SKM-1 treated with dmso at 0.1 percent for 144 hours (cell line): ENCODE measurements around the gene LTB.
A peak's percentile ranks its signal among the peaks of the same experiment; 100 is the strongest.

Experiments
- DNase-seq: peaks from one replicate; lab custom pipeline; 2025; ENCODE audit not compliant: unreplicated experiment; lab: John Stamatoyannopoulos, UW

LTB gene

DNA sequence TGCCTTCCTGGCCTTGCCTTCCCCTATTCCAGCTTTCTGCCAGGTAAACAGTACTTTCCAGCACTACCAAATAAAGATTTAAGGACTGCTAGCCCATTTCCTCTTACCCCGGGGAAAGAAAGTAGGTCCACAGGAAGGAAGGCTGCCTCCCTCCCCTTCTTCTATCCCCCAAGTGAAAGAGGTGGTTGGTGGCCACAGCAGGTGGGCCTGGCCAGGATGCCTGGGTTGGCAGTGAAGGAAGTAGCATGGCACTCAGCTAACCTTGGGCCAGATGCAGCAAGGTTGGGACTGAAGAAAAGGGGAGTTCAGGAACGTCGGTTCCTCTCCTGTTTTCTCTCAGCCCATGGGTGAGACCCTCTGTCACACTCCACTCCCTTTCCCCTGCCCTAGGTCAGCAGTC lies 25.9 kb downstream of the LTB start:
- no peak for DNase-seq

DNA sequence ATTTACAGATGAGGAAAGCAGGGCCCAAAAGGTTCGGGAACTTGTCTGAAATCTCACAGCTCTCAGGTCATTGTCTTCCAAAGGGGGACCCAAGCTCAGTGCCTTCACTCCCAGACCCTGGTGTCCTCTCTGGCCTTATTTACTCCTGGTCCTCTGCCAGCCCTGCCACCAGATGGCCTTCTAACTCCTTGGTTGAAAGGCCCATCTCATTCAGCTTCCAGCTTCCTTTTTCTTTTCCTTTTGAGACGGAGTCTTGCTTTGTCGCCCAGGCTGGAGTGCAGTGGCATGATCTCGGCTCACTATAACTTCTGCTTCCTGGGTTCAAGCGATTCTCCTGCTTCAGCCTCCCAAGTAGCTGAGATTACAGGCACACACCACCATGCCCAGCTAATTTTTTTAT lies 30.9 kb downstream of the LTB start:
- DNase-seq: peak; percentile 86

DNA sequence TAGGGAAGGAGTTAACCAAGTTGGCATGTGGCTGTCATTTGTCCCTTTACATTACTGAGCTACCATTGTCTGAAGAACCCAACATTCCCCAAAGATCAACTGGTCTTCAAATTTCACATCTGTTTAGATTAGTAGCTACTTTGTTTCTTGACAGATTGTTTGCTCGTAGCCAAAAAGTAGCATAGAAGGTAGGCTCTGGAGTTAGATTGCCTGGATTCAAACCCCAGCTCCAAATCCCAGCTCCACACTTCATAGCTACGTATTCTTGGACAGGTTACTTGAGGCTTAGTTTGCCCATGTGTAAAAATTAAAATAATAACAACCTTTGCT lies 33.7 kb downstream of the LTB start:
- no peak for DNase-seq

DNA sequence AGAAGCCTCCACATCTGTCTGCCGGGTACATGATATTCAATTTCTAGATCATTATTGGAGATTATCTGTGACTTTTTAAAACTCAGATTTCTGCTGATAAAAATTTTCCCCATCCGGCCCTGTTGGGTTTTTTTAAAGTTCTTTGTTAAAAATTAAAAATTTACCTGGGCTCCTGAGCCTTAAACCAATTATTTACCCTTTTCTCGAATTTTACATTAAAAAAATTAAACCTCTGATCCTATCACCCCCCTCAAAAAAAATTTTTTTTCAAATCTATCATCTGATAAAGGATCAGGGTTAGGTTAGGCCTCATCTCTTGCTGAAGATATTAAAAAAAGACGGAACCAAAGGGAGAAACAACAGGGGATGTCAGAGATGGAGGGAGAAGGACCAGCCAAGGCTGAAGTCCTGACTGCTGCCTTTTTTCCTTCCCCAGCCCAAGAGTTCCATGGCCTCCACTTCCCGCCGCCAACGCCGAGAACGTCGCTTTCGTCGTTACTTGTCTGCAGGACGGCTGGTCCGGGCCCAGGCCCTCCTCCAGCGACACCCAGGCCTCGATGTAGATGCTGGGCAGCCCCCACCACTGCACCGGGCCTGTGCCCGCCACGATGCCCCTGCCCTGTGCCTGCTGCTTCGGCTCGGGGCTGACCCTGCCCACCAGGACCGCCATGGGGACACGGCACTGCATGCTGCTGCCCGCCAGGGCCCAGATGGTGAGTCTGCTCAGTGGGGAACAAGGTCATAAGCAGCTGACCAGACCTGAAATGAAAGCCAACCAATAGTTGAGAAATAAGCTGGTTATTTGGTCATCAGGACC lies 34.3 kb downstream of the LTB start:
- DNase-seq: no peak

DNA sequence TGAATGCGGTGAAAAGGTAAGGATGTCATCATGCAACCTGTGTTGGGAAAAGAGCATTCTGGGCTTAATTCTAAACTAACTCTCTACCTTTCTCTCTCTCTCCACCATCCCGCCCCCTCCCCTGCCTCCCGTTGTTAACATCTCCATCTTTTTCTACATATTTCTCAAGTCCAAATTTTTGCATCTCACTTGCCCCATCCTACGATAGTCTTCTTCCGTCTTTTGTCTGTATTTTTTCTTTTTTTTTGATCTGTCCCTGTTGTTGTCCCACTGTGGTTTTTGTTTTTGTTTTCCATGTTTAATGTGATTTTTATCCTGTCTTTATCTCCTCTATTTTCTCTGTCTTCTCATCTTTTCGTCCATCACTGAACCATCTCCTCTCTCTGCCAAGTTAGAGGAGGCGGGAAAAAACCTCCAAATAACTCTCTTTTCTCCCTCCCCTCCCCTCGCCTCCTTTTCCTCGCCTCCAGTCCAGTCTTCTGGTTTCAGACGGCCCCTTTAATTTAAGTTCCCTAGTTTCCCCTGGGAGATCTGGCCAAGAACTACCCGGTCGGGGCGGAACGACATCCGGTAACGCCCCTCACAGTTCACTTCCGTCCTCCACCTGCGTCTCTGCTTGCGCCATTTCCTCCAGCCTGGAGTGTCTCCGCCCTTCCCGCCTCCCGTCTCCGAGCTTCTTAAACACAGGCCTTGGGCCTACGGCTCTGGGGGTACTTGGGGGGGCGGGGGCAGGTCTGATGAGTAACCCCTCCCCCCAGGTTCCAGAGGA lies 35.1 kb downstream of the LTB start, which contains the start of gene NFKBIL1:
NFKBIL1 (plus strand) TSS at position 651 of the 769 bp plus-strand sequence; CDS start at position 738, 87 bp downstream.
- peak; percentile 98 for DNase-seq

DNA sequence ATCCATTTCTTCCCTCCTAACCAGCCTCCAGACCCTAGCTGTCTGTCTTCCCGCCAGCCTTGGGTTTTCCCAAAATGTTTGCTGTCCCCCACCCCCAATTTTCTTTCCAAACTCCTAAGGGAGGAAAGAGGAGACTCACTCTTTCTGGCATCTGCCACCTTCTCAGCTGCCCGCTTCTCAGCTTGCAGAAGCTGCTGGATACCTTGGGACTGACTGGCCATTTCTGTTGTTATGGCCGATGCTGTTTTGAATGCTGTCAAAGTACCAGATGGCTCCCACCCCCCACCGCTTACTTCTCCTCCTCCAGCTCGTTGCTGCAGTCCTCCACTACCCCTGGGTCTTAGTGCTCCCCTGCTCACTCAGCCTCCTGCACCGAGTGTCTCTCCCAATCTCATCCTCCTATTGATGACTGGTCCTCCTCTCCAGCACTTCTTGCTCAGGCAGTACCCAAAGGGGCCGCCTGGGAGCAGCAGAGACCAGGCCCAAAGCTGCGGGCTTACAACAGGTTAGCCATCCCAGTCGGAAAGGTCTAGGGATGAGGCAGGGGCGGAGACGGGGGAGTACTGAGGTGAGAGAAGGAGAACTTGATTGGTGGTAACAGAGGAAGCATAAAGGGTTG lies 35.8 kb downstream of the LTB start, which contains the start of gene ATP6V1G2:
ATP6V1G2 (minus strand) TSS at position 270 of the 619 bp plus-strand sequence; CDS start at position 221, 49 bp downstream.
- DNase-seq: peak; percentile 77

DNA sequence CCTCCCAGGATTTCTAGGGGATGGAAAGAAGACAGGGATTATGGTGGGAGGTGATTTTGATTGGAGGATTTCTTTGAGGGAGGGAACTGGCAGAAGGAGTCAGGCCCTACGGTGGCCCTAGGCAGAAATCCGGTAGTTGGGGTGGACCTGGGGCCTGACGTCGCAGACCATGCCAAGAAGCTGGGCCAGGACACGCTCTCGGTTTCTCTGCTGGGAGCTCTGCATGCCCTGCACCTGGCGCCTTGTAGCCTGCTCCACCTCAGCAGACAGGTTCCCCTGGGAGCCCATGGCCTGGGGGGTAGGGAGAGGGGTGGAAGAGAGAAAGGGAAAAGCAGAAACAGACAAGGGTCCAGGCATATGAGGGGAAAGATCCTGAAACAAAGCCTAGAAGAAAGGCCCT lies 36.9 kb downstream of the LTB start:
- DNase-seq: no peak

DNA sequence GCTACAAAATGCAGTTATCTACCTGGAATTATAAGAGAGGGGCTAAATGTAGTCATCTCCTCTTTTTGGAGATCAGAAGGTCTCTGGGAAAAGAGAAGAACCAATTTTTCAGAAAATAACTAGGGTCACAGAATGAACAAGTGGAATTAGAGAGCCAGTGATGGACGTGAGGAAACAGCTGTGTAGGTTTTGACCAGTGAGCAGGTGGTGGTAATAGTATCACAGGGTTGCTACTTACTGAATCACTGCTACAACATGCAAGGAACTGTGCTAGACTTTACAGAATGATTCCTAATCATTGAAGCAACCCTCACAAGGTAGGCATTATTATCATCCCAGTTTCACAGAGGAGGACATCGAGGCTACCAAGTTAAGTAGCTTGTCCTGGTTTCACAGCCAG lies 37.5 kb downstream of the LTB start:
- no peak for DNase-seq

DNA sequence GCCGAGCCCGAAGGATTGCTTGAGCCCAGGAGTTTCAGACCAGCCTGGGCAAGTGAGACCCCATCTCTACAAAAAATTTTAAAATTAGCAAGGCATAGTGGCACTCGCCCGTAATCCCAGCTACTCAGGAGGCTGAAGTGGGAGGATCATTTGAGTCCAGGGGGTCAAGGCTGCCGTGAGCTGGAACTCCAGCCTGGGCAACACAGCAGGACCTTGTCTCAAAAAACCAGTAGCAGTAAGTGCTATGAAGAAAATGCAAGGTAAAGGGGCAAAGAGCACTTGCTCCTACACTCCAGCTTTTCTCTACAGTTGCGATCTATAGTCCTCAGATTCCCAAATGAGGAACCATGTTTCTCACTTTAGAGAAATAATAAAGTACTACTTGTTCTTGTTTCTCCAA lies 38.6 kb downstream of the LTB start:
- DNase-seq: no peak

DNA sequence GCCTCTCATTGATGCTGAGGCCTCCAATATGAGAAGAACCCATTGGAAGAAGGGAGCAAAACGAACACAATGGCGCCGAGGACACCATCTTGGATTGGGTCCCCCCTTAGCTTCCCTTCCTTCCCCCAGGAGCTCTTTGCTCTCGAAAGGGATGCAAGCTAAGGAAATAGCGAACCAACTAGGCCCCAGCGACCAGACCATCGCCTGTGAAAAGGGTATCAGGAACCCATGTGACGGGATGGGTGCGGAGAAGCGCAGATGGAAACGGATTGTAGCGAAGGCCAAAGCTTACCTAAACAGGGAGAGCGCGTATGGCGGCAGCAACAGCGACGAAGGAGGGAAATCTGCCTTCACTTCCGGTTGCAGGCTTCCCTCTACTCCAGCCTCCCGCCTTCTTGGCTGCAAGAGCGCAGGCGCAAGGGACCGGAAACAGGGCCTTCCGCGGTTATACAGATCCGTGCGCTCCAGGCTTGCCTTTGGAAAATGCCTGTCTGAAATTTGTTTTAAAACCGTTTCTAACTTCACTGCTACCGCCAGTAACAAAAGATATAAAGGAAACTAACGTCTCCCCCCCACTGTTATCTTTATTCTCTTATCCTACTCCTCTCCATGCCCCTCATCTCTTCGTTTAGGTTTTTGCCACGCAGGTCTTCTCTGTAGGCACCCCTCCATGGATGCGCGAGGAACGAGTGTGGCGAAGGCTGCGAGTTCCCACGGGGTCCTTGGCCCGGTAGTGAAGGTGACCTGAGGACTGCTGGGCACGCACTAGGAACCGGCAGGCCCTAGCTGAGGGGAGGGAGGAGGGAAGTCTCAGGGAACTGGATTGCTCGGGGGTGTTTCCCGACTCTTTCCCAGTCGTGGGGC lies 40.3 kb downstream of the LTB start, which contains the start of gene DDX39B:
DDX39B (minus strand) TSS at position 346 of the 864 bp plus-strand sequence. CDS start 1,471 bp downstream, outside the sequence.
- peak; percentile 94 for DNase-seq

DNA sequence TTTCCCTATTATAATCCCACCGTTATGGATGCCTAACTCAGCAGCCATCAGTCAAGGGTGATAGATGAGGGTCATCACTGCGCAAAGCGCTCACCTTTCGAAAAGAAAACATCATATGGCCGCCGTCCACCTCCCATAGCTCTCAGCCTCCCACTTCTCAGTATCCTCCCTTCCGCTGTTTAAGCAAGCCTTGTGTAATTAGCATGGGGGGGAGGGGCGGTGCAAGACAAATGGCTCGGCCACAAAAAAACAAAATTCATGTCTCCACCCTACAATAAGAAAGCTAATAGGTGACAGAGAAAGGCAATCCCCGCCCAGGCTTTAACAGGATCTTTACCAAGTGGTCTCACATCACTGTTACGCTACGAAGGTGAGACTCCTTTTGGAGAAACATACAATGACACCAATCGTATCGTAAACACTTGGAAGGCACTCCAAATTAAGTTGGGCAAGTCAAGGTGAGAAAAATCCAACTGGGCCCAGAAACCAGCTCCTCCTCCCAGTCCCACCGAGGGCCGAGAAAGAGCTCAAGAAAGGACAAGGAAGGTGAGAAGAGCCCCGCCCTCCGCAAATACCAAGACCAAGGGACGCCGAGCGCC lies 41.1 kb downstream of the LTB start:
- DNase-seq: peak; percentile 60

DNA sequence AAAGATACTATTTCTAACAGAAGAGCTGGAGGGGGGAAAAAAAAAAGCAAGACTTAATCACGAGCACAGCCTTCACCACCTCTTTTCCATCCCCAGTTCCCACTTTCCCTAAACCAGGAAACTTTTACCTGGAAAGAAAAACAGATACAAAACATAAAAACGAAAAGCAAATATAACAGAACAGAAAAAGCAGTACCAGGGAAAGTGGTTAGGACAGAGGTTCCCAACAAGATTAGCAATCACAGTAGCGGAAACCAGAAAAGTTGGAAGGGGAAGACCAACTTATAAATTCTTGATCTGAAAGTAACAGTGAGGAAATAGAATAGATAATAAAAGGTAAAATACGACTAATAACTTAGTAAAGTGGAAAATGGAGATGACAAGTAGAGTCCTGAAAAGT lies 41.6 kb downstream of the LTB start:
- no peak for DNase-seq

DNA sequence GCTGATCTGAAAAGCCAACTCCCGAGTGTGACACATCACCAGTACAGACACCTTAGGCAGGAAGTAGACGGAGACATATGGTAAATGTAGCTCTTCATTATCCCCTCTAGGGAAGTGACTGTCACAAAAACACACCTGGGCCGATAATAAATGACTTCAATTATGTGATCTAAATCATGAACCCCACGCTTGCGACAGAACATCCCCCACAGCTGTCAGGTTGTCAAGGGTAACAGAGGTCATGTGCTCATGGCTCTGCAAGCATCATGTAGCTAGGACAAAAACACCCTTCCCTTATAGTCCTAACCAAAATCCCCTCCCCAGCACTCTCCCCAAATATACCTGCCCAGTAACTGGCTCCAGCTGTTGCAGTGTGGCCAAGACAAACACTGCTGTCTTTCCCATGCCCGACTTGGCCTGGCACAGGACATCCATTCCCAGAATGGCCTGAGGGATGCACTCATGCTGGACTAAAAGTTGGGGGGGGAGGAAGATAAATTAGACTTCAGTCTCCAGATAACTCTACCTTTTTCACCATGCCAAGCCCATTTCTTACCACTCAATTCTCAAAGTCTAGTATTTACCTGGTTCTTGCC lies 43.3 kb downstream of the LTB start:
- no peak for DNase-seq

DNA sequence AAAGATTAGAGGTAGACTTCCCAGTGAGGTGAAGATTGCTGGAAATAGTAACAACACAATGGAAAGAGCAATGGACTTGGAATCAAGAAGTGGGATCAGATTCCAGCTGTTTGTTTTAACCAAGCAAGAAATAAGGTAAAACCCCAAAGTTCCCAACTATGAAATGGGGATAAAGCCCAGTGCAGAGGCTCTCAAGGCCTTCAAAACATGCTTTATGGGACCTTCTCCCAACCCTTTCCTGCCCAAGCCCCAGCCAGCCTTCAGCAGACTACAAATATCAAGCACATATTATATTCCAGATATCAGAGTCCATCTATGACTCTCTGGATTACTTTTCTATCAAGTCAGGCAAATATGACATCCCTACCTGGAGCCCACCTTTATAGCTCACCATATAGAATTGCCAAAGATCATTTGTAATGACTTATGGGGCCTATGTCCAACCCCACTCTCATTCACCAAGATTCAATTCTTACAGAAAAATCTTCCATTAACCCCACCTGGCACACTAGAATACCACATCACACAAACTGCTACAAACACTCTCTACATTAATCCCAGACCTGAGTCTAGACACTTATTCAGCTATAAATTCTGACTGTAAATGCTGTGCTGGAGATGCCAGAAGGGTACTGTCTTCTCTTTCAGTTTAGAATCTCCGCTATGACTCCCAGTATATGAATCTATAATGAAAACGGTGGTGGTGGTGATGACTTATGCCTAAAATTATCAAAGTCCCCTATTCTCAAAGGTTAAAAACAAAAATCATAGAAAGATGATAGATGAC lies 46.5 kb downstream of the LTB start:
- no peak for DNase-seq

DNA sequence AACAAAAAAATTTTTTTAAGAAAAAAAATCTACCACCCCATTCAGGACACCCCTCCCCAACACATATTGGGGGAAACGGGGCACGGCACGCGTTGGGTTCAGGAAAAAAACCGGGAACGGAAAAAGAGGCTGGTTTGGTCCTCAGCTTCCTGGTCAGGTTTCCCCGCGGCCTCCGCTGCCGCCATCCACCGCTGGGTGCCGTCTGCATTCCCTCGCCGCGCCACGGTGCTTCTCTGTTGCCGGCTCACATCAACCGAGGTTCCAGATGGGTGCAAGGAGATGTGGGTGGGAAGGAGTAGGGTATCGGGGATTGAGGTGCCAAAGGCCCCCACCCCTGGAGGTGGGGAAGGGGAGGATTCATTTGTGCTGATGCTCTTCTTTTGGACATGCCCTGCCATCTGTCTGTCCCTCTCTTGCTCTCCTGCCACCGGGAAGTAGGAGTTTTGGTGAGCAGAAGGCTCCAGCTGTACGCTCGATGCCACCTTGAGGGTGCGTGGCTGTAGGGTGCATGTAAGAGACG lies 47.6 kb downstream of the LTB start:
- DNase-seq: no peak

DNA sequence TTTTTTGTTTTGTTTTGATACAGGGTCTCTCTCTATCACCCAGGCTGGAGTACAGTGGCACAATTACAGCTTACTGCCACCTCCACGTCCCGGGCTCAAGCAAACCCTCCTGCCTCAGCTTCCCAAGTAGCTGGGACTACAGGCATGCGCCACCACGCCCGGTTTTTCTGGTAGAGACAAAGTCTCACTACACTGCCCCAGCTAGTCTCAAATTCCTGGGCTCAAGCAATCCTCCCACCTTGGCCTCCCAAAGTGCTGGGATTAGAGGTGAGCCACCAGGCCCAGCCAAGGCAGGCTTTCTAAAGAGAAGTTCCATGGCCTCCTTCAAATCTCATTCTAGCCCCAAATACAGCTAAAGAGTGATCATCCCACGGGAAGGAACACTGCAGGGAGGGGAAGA lies 48.2 kb downstream of the LTB start:
- DNase-seq: no peak

DNA sequence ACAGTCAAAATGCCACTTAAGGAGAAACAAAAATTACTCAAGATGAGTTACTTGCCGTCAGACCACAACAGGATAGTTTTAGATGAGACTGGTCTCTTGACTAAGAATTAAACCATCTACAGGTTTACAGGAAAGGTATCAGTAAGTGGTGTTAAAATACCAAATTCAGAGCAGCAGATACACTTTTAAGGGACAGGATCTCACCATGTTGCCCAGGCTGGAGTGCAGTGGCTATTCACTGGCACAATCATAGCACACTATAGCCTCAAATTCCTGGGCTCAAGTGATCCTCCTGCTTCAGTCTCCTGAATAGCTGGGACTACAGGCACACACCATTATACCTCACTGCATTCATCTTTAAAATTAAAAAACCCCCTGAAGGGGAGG lies 48.8 kb downstream of the LTB start:
- DNase-seq: no peak

DNA sequence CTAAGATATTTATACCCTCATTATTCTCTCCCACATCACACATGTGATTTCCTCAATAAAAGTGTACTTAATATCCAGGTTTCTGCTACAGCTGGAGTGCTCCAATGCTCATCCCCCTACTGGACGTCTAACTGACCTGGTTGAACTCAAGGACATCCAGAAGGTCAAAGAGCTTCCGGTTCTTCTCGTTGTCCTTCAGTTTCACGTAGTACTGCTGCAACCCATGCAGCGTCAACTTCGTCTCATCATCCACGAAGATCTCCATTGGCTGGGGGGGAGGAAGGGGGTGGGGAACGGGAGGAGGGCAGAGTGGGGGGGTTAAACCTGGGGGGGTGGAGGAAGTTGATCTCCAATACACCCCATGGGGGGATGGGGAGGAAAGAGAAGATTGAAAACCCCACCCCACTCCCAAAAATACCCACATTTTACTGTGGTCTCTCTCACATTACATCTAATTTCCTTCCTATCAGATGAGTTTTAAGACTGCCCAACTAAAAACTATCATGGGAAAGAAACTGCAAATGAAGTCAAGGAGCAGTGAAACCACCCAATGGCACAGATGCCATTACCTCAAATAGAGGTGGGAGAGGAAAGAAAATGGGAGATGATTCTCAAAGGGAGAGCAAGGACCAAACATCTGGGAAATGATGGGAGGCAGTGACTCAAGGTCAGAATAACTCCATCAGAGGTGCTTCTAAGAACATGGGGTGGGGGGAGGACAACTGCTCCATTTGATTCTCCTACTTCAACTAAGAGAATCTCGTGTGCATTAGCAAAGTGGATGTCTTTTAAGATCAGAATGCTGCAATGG lies 49.4 kb downstream of the LTB start:
- DNase-seq: no peak
